H1 (cell line): ENCODE data around the gene LEFTY2. TPM values are rescaled to one million over a fixed set of nuclear protein-coding genes. Genes with fewer than 3 reads are reported as not detected.

ENCODE experiments used
- CTCF ChIA-PET: fragments of 300-600 bp; sonication (Branson Sonifier 250); formaldehyde crosslinking; loops from one replicate; lab custom pipeline; 2021; ENCODE audit not compliant: partially characterized antibody; lab: Charles Lee
- POLR2A ChIA-PET: fragments of 300-600 bp; sonication (Branson Sonifier 250); formaldehyde crosslinking; loops from one replicate; lab custom pipeline; 2021; ENCODE audit warnings: inconsistent platforms; ENCODE audit not compliant: partially characterized antibody; lab: Charles Lee
- DNase-seq, 2 experiments: peaks; one replicate each; pipeline versions ENCODE4 v3.0.0 to v3.0.0-alpha.2; 2010 to 2022; ENCODE audit warnings: low spot score in 2 of 2, low read depth in 1 of 2, mixed read lengths in 1 of 2
- FAIRE-seq: peaks from 2 replicates; lab custom pipeline; 2011; peaks lifted over from hg19 to GRCh38; lab: Jason Lieb, UNC
- H2AFZ ChIP-seq: 2 replicates; pipeline ENCODE4 v1.8.1; 2012; ENCODE audit warnings: low read length, inconsistent platforms
- H2AK5ac ChIP-seq: 2 replicates; pipeline ENCODE4 v1.6.1; 2013; ENCODE audit warnings: low read depth, low read length
- H2BK120ac ChIP-seq: replicated peaks from 2 replicates; pipeline ENCODE3; 2013; ENCODE audit warnings: low read depth, low read length, inconsistent platforms
- H2BK12ac ChIP-seq: 2 replicates; pipeline ENCODE4 v1.6.1; 2013; ENCODE audit warnings: low read depth, low read length
- H2BK15ac ChIP-seq: 2 replicates; pipeline ENCODE4 v1.6.1; 2013; ENCODE audit warnings: low read length
- H2BK20ac ChIP-seq: 2 replicates; pipeline ENCODE4 v1.6.1; 2013; ENCODE audit warnings: low read length
- H2BK5ac ChIP-seq: 2 replicates; pipeline ENCODE4 v1.6.1; 2013; ENCODE audit warnings: low read depth, low read length
- H3K14ac ChIP-seq: 2 replicates; pipeline ENCODE4 v1.6.1; 2013; ENCODE audit warnings: inconsistent platforms; ENCODE audit not compliant: insufficient read length
- H3K18ac ChIP-seq: 2 replicates; pipeline ENCODE4 v1.6.1; 2013; ENCODE audit warnings: low read length; ENCODE audit errors: extremely low read depth
- H3K23ac ChIP-seq: 2 replicates; pipeline ENCODE4 v1.6.1; 2013; ENCODE audit warnings: inconsistent platforms; ENCODE audit not compliant: insufficient read length
- H3K23me2 ChIP-seq: 2 replicates; pipeline ENCODE4 v1.6.1; 2013; ENCODE audit warnings: low read depth, low read length
- H3K27ac ChIP-seq: 2 replicates; pipeline ENCODE4 v1.6.1; 2011; ENCODE audit warnings: low read depth, low read length, inconsistent platforms
- H3K27me3 ChIP-seq, 4 experiments: replicated peaks in 1 of 4; 1 replicate in 1 of 4; 2 replicates in 3 of 4; pipeline versions ENCODE4 v1.6.1 to v1.8.1; 2011 to 2013; ENCODE audit warnings: low read length in 3 of 4, mild to moderate bottlenecking in 3 of 4, inconsistent platforms in 2 of 4, mixed read lengths in 2 of 4, moderate library complexity in 1 of 4; ENCODE audit not compliant: control insufficient read depth in 3 of 4, insufficient read depth in 3 of 4; ENCODE audit errors: extremely low read depth in 1 of 4
- H3K36me3 ChIP-seq, 4 experiments: 2 replicates each; pipeline versions ENCODE4 v1.6.1 to v1.8.1; 2011 to 2013; ENCODE audit warnings: mild to moderate bottlenecking in 4 of 4, low read length in 3 of 4, moderate library complexity in 2 of 4, control low read depth in 1 of 4, inconsistent platforms in 1 of 4; ENCODE audit not compliant: insufficient read depth in 4 of 4, control insufficient read depth in 2 of 4
- H3K4ac ChIP-seq: replicated peaks from 2 replicates; pipeline ENCODE3; 2013; ENCODE audit warnings: low read length, low read depth, mixed read lengths, inconsistent platforms; ENCODE audit not compliant: insufficient read length
- H3K4me1 ChIP-seq, 4 experiments: replicated peaks in 1 of 4; 1 replicate in 1 of 4; 2 replicates in 3 of 4; pipeline versions ENCODE4 v1.6.1 to v1.8.1; 2011 to 2013; ENCODE audit warnings: low read length in 3 of 4, inconsistent platforms in 2 of 4, mixed read lengths in 1 of 4; ENCODE audit not compliant: insufficient read depth in 4 of 4, control insufficient read depth in 3 of 4
- H3K4me2 ChIP-seq, 2 experiments: 2 replicates each; pipeline versions ENCODE4 v1.6.1 to v1.8.1; 2011 to 2013; ENCODE audit warnings: low read depth in 2 of 2, low read length in 2 of 2, control low read depth in 1 of 2, inconsistent platforms in 1 of 2, mild to moderate bottlenecking in 1 of 2; ENCODE audit not compliant: insufficient read depth in 1 of 2
- H3K4me3 ChIP-seq, 4 experiments: fragments of 200-600, 300-600 bp in 1 of 4; sonication (generic), shearing (Covaris generic), sonication (Bioruptor Twin) in 1 of 4; 2 replicates each; pipeline versions ENCODE4 v1.5.1 to v1.8.1; 2011 to 2016; ENCODE audit warnings: low read length in 4 of 4, low read depth in 3 of 4, control low read depth in 2 of 4, inconsistent platforms in 2 of 4, mild to moderate bottlenecking in 2 of 4, mixed read lengths in 1 of 4, moderate library complexity in 1 of 4; ENCODE audit not compliant: insufficient read depth in 2 of 4; ENCODE audit errors: extremely low read depth in 1 of 4
- H3K56ac ChIP-seq: replicated peaks from 2 replicates; pipeline ENCODE3; 2013; ENCODE audit warnings: low read depth, mild to moderate bottlenecking, mixed read lengths, low read length, inconsistent platforms; ENCODE audit not compliant: insufficient read length
- H3K79me1 ChIP-seq: 2 replicates; pipeline ENCODE4 v1.6.1; 2013; ENCODE audit warnings: low read depth, low read length, control low read depth
- H3K79me2 ChIP-seq, 2 experiments: 2 replicates each; pipeline versions ENCODE4 v1.6.1 to v1.8.1; 2012 to 2013; ENCODE audit warnings: low read length in 2 of 2, mild to moderate bottlenecking in 2 of 2, inconsistent platforms in 1 of 2; ENCODE audit not compliant: insufficient read depth in 2 of 2, control insufficient read depth in 1 of 2
- H3K9ac ChIP-seq, 4 experiments: replicated peaks in 1 of 4; 1 replicate in 1 of 4; 2 replicates in 3 of 4; pipeline versions ENCODE4 v1.6.1 to v1.8.1; 2011 to 2013; ENCODE audit warnings: low read depth in 3 of 4, low read length in 3 of 4, control low read depth in 2 of 4, mild to moderate bottlenecking in 2 of 4, moderate library complexity in 2 of 4, inconsistent platforms in 1 of 4; ENCODE audit errors: extremely low read depth in 1 of 4
- H3K9me3 ChIP-seq, 2 experiments: 2 replicates each; pipeline versions ENCODE4 v1.6.1 to v1.8.1; 2012 to 2013; ENCODE audit warnings: mild to moderate bottlenecking in 2 of 2, moderate library complexity in 2 of 2, control low read depth in 1 of 2, inconsistent platforms in 1 of 2, low read depth in 1 of 2, low read length in 1 of 2, mixed read lengths in 1 of 2; ENCODE audit not compliant: insufficient read depth in 2 of 2
- H4K20me1 ChIP-seq, 2 experiments: replicated peaks in 1 of 2; 2 replicates each; pipeline versions ENCODE3 to v1.8.1; 2011 to 2013; ENCODE audit warnings: inconsistent platforms in 2 of 2, low read length in 2 of 2, mild to moderate bottlenecking in 1 of 2; ENCODE audit not compliant: insufficient read depth in 2 of 2, control insufficient read depth in 1 of 2
- H4K5ac ChIP-seq: 2 replicates; pipeline ENCODE4 v1.6.1; 2013; ENCODE audit warnings: low read length, low read depth, mixed read lengths, inconsistent platforms; ENCODE audit not compliant: insufficient read length
- H4K8ac ChIP-seq: 2 replicates; pipeline ENCODE4 v1.8.0; 2013; ENCODE audit warnings: mild to moderate bottlenecking, moderate library complexity, low read length, inconsistent platforms; ENCODE audit not compliant: insufficient read depth; ENCODE audit errors: extremely low read depth
- H4K91ac ChIP-seq: replicated peaks from 2 replicates; pipeline ENCODE3; 2013; ENCODE audit warnings: low read length, mixed read lengths, inconsistent platforms; ENCODE audit not compliant: insufficient read length
- BCL11A ChIP-seq, 2 experiments: IDR thresholded peaks; one replicate each; pipeline ENCODE4 v1.6.1; 2011; ENCODE audit warnings: low read depth in 2 of 2, low read length in 2 of 2, mild to moderate bottlenecking in 2 of 2
- RBBP5 ChIP-seq: IDR thresholded peaks from 2 replicates; pipeline ENCODE4 v1.7.1; 2012; ENCODE audit warnings: low read depth, mild to moderate bottlenecking, inconsistent platforms, low read length, moderate library complexity, borderline replicate concordance
- TAF7 ChIP-seq: optimal IDR thresholded peaks from 2 replicates; pipeline ENCODE3; 2011; ENCODE audit warnings: low read depth, mild to moderate bottlenecking, inconsistent platforms, low read length, moderate library complexity, borderline replicate concordance
- WGBS, 2 experiments: shearing (Covaris generic) in 1 of 2; methylation state at CpG; one replicate each; pipeline versions ENCODE4 v1.1.6 to v1.1.7; 2013 to 2015; ENCODE audit warnings: low lambda C conversion rate in 2 of 2, mixed read lengths in 2 of 2, inconsistent platforms in 1 of 2, low coverage in 1 of 2, missing lambda C conversion rate in 1 of 2; ENCODE audit not compliant: insufficient replicate concordance in 2 of 2, insufficient coverage in 1 of 2, insufficient read length in 1 of 2; ENCODE audit errors: extremely low coverage in 1 of 2, missing lambda C conversion rate in 1 of 2; 5-methylcytosine and 5-hydroxymethylcytosine counted together
- polyA plus RNA-seq, 7 experiments: library from polyadenylated mRNA; depleted of rRNA in 3 of 7; stranded (reverse) in 5 of 7; unstranded in 2 of 7; fragments of >200 nt in 5 of 7; fragments of 200-250 nt in 2 of 7; gene quantifications; 1 replicate in 5 of 7; 2 replicates in 1 of 7; 4 replicates in 1 of 7; pipeline versions ENCODE4 v1.2.1 to v1.2.3, GENCODE V29; 2011 to 2013; ENCODE audit warnings: missing spikeins in 2 of 7, mixed read lengths in 2 of 7
- total RNA-seq: library from RNA; stranded (reverse); fragmentation: NEBNext Ultra II Directional; extraction: Animal tissue kit (Norgen Biotek cat#: 25700); gene quantifications from 2 replicates; pipeline ENCODE4 v1.2.1, GENCODE V29; 2021

Gene LEFTY2
- total and polyA plus RNA-seq, 2 of the 8 experiments (the other 6 are each of a cell fraction or from before 2014, with no cell fraction given), result 2.6 to 4.3 TPM

- Histone ChIP-seq H4K5ac (no peak overlapping the region), H3K14ac (no peak overlapping the region), H3K23me2 (no peaks in the 10 kb centered on the region), H2AFZ (no peak overlapping the region), H3K18ac (no peak overlapping the region), H3K56ac (no peak overlapping the region), H4K8ac (peak overlapping the region; percentile 12; the same call in 1 of the 2 replicates), H3K9me3 (no peaks in the 10 kb centered on the region), H2BK12ac (peak overlapping the region; percentile 78; the same call in 1 of the 2 replicates), H3K27ac (no peak overlapping the region), H3K23ac (no peak overlapping the region), H3K36me3 (no peaks in the 10 kb centered on the region), H3K4me1 (peaks cover 0 to 3% (median 1%) of the 10 kb centered on the region in 4 experiments; a peak in 2 of 7 replicates), H3K79me2 (no peaks in the 10 kb centered on the region), H3K4me3 (no peak overlapping the region), H3K4ac (no peak overlapping the region), H2BK15ac (no peak overlapping the region), H4K20me1 (no peaks in the 10 kb centered on the region), H4K91ac (peak overlapping the region; percentile 58), H3K4me2 (no peak overlapping the region), H3K79me1 (no peaks in the 10 kb centered on the region), H3K27me3 (no peaks in the 10 kb centered on the region; a peak in 1 of 7 replicates), H2BK5ac (no peak overlapping the region), H2BK20ac (no peak overlapping the region; the same call in 1 of the 2 replicates), H2BK120ac (no peak overlapping the region), H3K9ac (no peak overlapping the region), H2AK5ac (peak overlapping the region; percentile 9; the same call in 1 of the 2 replicates)
- FAIRE-seq, result no peak
- POLR2A ChIA-PET, result interaction anchor here (0.5 to 3.4 kb wide), 6 partner anchors 10 to 26 kb away, joined by 3 to 22 read pairs (median 3); partner anchors contain the start of gene PYCR2
- DNase-seq, result no peak
- TF ChIP-seq RBBP5 (no peak), TAF7 (no peak), BCL11A (IDR thresholded peaks at IDR 0.05; ENCODE audit: low read depth in 2 of 2, low read length in 2 of 2) (no peak)
- 87% methylated on average over 6 of the region's 6 CpGs; no CpG with 5 or more reads in 1 of the 2 experiments for WGBS, 2 experiments
- CTCF ChIA-PET, result interaction anchor here (1.0 to 18.7 kb wide), 7 partner anchors 9 to 432 kb away, joined by 3 to 406 read pairs (median 4); partner anchors contain the start of genes LEFTY1 and TMEM63A
Observed at GRCh38 chr1:225906467-225906866, 34.6 kb downstream of the LEFTY2 start.
